HepG2 (cell line): ENCODE measurements around the gene CAPN12. TPM values are rescaled to one million over a fixed set of nuclear protein-coding genes. Genes with fewer than 3 reads are reported as not detected.

ENCODE experiments used
- ATAC-seq: fragments of 200-7000 bp; cut with Tn5 transposase; 3 replicates; pipeline ENCODE4 v1.9.1; 2020; ENCODE audit warnings: mild to moderate bottlenecking, moderate library complexity
- BruUV-seq: library from RNA; stranded (reverse); fragments of 400-500 nt; replicated peaks from 2 replicates; lab custom pipeline; 2021; lab: Mats Ljungman, UMichigan
- CTCF ChIA-PET: fragments of 300-600 bp; formaldehyde crosslinking; extraction: SDS; loops from one replicate; lab custom pipeline; 2021; ENCODE audit warnings: low total read pairs, inconsistent platforms, low intra/inter-chr PET ratio; lab: Yijun Ruan, JAX
- POLR2A ChIA-PET: fragments of 350-600 bp; sonication (Branson Sonifier 250); formaldehyde crosslinking; loops from one replicate; lab custom pipeline; 2020; ENCODE audit warnings: antibody characterized with exemption, inconsistent platforms; lab: Yijun Ruan, JAX
- DNase-seq: peaks from one replicate; pipeline ENCODE4 v3.0.0-alpha.2; 2015; ENCODE audit warnings: low spot score
- FAIRE-seq: peaks from 3 replicates; lab custom pipeline; 2011; peaks lifted over from hg19 to GRCh38; lab: Jason Lieb, UNC
- H2AFZ ChIP-seq: one replicate; pipeline ENCODE4 v1.6.1; 2011; ENCODE audit warnings: low read length, inconsistent platforms
- H3K27ac ChIP-seq: fragments of 300-600 bp; 3 replicates; pipeline ENCODE4 v1.8.0; 2011; ENCODE audit warnings: mixed run types, mild to moderate bottlenecking, mixed read lengths, low read length, inconsistent platforms; ENCODE audit not compliant: insufficient read depth; ENCODE audit errors: extremely low read length
- H3K27me3 ChIP-seq, 2 experiments: fragments of 200-600 bp in 1 of 2; 2 replicates in 1 of 2; 3 replicates in 1 of 2; pipeline versions ENCODE4 v1.6.0 to v1.8.0; 2011; ENCODE audit warnings: low read length in 2 of 2, mild to moderate bottlenecking in 2 of 2, moderate library complexity in 2 of 2, inconsistent platforms in 1 of 2; ENCODE audit not compliant: insufficient read depth in 2 of 2, control insufficient read depth in 1 of 2
- H3K36me3 ChIP-seq, 2 experiments: fragments of 200-600 bp in 1 of 2; replicated peaks in 1 of 2; 2 replicates in 1 of 2; 3 replicates in 1 of 2; pipeline versions ENCODE4 v1.5.1 to v1.8.0; 2011; ENCODE audit warnings: low read length in 2 of 2, inconsistent platforms in 1 of 2; ENCODE audit not compliant: insufficient read depth in 2 of 2, control insufficient read depth in 1 of 2
- H3K4me1 ChIP-seq: 2 replicates; pipeline ENCODE4 v1.5.1; 2012; ENCODE audit warnings: low read length, inconsistent platforms; ENCODE audit not compliant: insufficient read depth
- H3K4me2 ChIP-seq: 2 replicates; pipeline ENCODE4 v1.6.0; 2011; ENCODE audit warnings: low read depth, low read length, inconsistent platforms
- H3K4me3 ChIP-seq, 3 experiments: fragments of 200-600 bp in 1 of 3; sonication (generic), shearing (Covaris generic) in 1 of 3; replicated peaks in 1 of 3; 2 replicates each; pipeline ENCODE4 v1.5.1; 2011 to 2016; ENCODE audit warnings: low read length in 3 of 3, inconsistent platforms in 2 of 3, low read depth in 2 of 3, mild to moderate bottlenecking in 2 of 3, control low read depth in 1 of 3, mixed read lengths in 1 of 3; ENCODE audit not compliant: insufficient read depth in 1 of 3
- H3K79me2 ChIP-seq: one replicate; pipeline ENCODE4 v1.6.1; 2011; ENCODE audit warnings: low read length, inconsistent platforms; ENCODE audit not compliant: insufficient read depth
- H3K9ac ChIP-seq: 2 replicates; pipeline ENCODE4 v1.6.0; 2011; ENCODE audit warnings: mild to moderate bottlenecking, low read depth, low read length, inconsistent platforms; ENCODE audit not compliant: insufficient read depth
- H3K9me3 ChIP-seq: 2 replicates; pipeline ENCODE4 v1.5.1; 2012; ENCODE audit warnings: mild to moderate bottlenecking, low read length
- H4K20me1 ChIP-seq: 2 replicates; pipeline ENCODE4 v1.6.0; 2011; ENCODE audit warnings: inconsistent platforms, mild to moderate bottlenecking, low read length, moderate library complexity; ENCODE audit not compliant: insufficient read depth
- SRY ChIP-seq: sonication (generic); formaldehyde crosslinking; IDR thresholded peaks from 2 replicates; pipeline ENCODE4 v1.8.0; 2022; ENCODE audit warnings: mild to moderate bottlenecking, missing genetic modification reagents
- WGBS: methylation state at CpG from one replicate; pipeline ENCODE4 v1.1.6; 2017; ENCODE audit warnings: low lambda C conversion rate; 5-methylcytosine and 5-hydroxymethylcytosine counted together
- in situ Hi-C: cut with HindIII; loops from 2 replicates; pipeline ENCODE4 v1.10.0; 2017; ENCODE audit warnings: low pct_unique_long_range_greater_than_20kb; ENCODE audit not compliant: extremely low pct_ligation_motif_present
- intact Hi-C: fragments of 100-400 bp; cut with micrococcal nuclease; formaldehyde crosslinking; loops from one replicate; pipeline ENCODE4 v1.10.0; 2022; ENCODE audit not compliant: unreplicated experiment
- polyA plus RNA-seq, 8 experiments: library from polyadenylated mRNA; depleted of rRNA in 3 of 8; stranded (reverse) in 7 of 8; unstranded in 1 of 8; fragments of >200 nt; fragmentation: Illumina TruSeq in 4 of 8; extraction: Trizol in 4 of 8; gene quantifications; 2 replicates each; pipeline versions ENCODE4 v1.2.1 to v1.2.3, GENCODE V29; 2011 to 2016; ENCODE audit warnings: low read depth in 4 of 8, missing spikeins in 1 of 8, mixed read lengths in 1 of 8; ENCODE audit not compliant: insufficient read depth in 1 of 8
- total RNA-seq, 5 experiments: library from RNA; depleted of rRNA; stranded (reverse); fragments of >200 nt; fragmentation: Illumina TruSeq; extraction: Trizol; gene quantifications; 2 replicates each; pipeline ENCODE4 v1.2.3, GENCODE V29; 2016; ENCODE audit warnings: low read depth in 1 of 5
- TF ChIP-seq, protein P1 (sequence below): IDR thresholded peaks from 2 replicates; pipeline ENCODE4 v1.6.1; 2012; ENCODE audit warnings: inconsistent platforms
- TF ChIP-seq, protein P2 (sequence below): sonication (generic); formaldehyde crosslinking; IDR thresholded peaks from 2 replicates; pipeline ENCODE4 v1.4.0; 2020; ENCODE audit warnings: mild to moderate bottlenecking, missing genetic modification reagents
- TF ChIP-seq, protein P3 (sequence below): sonication (generic); formaldehyde crosslinking; IDR thresholded peaks from 2 replicates; pipeline ENCODE4 v1.4.0; 2020; ENCODE audit warnings: missing genetic modification reagents

CAPN12 gene
- total and polyA plus RNA-seq, 2 of the 13 experiments (the other 11 are each of a cell fraction or from before 2014, with no cell fraction given), result 1.6 to 13.6 TPM

DNA sequence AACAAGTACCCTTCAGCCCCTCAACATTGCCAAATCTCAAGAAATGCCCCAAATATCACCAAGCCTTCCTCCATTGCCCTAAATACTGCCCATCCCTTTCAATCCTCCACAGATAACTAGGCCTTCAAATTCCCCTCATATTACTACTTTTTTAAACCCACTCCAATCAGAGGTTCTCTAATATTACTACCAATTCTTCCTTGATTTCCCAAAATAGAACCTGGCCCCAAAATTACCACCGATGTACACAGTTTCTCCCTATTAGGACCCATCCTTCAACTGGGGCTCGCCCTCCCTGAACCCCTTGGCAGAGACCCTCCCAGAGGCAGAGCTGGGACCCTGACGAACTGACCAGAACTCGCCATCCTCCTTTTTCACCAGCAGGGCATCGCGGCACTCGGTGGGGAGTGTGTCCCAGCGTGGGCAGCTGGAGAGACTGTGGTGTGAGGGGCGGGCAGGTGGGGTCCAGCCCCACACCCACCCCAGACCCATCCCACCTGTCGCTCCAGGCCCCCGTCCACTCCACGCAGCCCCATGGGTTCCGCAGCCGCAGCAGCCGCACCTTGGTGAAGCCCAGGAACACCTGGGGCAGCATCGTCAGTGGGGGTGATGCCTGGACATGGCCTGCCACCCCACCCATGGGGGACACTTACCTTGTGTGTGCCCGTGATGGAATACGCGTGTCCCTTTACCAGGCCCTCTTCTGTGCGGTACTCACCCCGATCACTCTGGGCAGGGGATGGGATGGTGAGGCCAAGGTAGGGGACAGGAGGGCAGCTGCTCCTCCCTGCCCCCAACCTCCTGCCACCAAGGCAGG, 6.1 kb downstream of the CAPN12 start:
- TF ChIP-seq, protein P1, sequence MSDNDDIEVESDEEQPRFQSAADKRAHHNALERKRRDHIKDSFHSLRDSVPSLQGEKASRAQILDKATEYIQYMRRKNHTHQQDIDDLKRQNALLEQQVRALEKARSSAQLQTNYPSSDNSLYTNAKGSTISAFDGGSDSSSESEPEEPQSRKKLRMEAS, result no peak
- 0 out of 2 replicates have a peak, but pooled peaks have one; percentile 15 for TF ChIP-seq SRY (CRISPR knock-in tag)
- TF ChIP-seq, protein P2, sequence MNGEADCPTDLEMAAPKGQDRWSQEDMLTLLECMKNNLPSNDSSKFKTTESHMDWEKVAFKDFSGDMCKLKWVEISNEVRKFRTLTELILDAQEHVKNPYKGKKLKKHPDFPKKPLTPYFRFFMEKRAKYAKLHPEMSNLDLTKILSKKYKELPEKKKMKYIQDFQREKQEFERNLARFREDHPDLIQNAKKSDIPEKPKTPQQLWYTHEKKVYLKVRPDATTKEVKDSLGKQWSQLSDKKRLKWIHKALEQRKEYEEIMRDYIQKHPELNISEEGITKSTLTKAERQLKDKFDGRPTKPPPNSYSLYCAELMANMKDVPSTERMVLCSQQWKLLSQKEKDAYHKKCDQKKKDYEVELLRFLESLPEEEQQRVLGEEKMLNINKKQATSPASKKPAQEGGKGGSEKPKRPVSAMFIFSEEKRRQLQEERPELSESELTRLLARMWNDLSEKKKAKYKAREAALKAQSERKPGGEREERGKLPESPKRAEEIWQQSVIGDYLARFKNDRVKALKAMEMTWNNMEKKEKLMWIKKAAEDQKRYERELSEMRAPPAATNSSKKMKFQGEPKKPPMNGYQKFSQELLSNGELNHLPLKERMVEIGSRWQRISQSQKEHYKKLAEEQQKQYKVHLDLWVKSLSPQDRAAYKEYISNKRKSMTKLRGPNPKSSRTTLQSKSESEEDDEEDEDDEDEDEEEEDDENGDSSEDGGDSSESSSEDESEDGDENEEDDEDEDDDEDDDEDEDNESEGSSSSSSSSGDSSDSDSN, result 0 out of 2 replicates have a peak, but pooled peaks have one; percentile 1
- TF ChIP-seq, protein P3, sequence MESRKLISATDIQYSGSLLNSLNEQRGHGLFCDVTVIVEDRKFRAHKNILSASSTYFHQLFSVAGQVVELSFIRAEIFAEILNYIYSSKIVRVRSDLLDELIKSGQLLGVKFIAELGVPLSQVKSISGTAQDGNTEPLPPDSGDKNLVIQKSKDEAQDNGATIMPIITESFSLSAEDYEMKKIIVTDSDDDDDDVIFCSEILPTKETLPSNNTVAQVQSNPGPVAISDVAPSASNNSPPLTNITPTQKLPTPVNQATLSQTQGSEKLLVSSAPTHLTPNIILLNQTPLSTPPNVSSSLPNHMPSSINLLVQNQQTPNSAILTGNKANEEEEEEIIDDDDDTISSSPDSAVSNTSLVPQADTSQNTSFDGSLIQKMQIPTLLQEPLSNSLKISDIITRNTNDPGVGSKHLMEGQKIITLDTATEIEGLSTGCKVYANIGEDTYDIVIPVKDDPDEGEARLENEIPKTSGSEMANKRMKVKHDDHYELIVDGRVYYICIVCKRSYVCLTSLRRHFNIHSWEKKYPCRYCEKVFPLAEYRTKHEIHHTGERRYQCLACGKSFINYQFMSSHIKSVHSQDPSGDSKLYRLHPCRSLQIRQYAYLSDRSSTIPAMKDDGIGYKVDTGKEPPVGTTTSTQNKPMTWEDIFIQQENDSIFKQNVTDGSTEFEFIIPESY (CRISPR knock-in tag), result peak; percentile 89
- in situ Hi-C loops, result loop anchor here (25.0 kb wide), 1 partner anchor 174 kb away; the partner anchor contains the start of gene CCER2
- ChIA-PET POLR2A (interaction anchor here (0.8 to 1.2 kb wide), 3 partner anchors 25 to 111 kb away, joined by 3 to 5 read pairs (median 3); partner anchors contain the start of gene ECH1), CTCF (no interaction called here)
- no peak overlapping the region for H3K9ac ChIP-seq
- H2AFZ ChIP-seq, result no peak overlapping the region
- intact Hi-C loops, result no loop called here
- no TSS peak for BruUV-seq
- H3K79me2 ChIP-seq, result no peaks in the 10 kb centered on the region
- no peaks in the 10 kb centered on the region for H3K27me3 ChIP-seq
- H3K4me1 ChIP-seq, result peaks cover 60% of the 10 kb centered on the region
- no peak overlapping the region for H3K4me3 ChIP-seq
- no peaks in the 10 kb centered on the region for H3K9me3 ChIP-seq
- H3K36me3 ChIP-seq, result no peaks in the 10 kb centered on the region
- 0 out of 2 replicates have a peak overlapping the region, but pooled peaks have one; percentile 49 for H3K4me2 ChIP-seq
- ATAC-seq (no peak), DNase-seq (no peak), FAIRE-seq (no peak)
- no peak overlapping the region for H3K27ac ChIP-seq
- no peaks in the 10 kb centered on the region for H4K20me1 ChIP-seq
- 98% methylated on average over 21 of the region's 21 CpGs for WGBS
